CD4-positive, alpha-beta T cell treated with Interleukin-15 for 4 hours (primary cell): ENCODE data around the gene NME7.
"Not testable (repeated sequence)": the region's sequence is repeated elsewhere in the genome, so short reads cannot be mapped to it uniquely, and the experiment has no call there.

Experiments used
- DNase-seq: peaks from one replicate; pipeline ENCODE4 v3.0.0-alpha.2; 2020; ENCODE audit warnings: low spot score

Gene NME7

GRCh38 chr1:169125597-169125996 lies 242.0 kb downstream of the NME7 start:
- DNase-seq: not testable (repeated sequence)

GRCh38 chr1:169124459-169124858 lies 243.1 kb downstream of the NME7 start:
- DNase-seq: no peak

GRCh38 chr1:169122976-169123375 lies 244.6 kb downstream of the NME7 start:
- DNase-seq: no peak

GRCh38 chr1:169121146-169121923 lies 246.3 kb downstream of the NME7 start:
- DNase-seq: no peak

GRCh38 chr1:169120066-169120465 lies 247.5 kb downstream of the NME7 start:
- DNase-seq: no peak

GRCh38 chr1:169119405-169119804 lies 248.2 kb downstream of the NME7 start:
- DNase-seq: no peak

- DNase-seq: no peak
These were observed 249.4 kb downstream of the NME7 start for GRCh38 chr1:169118227-169118626.

- DNase-seq: no peak
These were observed 250.0 kb downstream of the NME7 start for GRCh38 chr1:169117599-169117998.

GRCh38 chr1:169117014-169117413 lies 250.6 kb downstream of the NME7 start:
- no peak for DNase-seq

GRCh38 chr1:169115891-169116585 lies 251.6 kb downstream of the NME7 start:
- no peak for DNase-seq

GRCh38 chr1:169113613-169114119 lies 253.9 kb downstream of the NME7 start:
- no peak for DNase-seq

- DNase-seq: no peak
These were observed 255.4 kb downstream of the NME7 start for GRCh38 chr1:169112241-169112640.

GRCh38 chr1:169111472-169111871 lies 256.1 kb downstream of the NME7 start:
- DNase-seq: no peak

- DNase-seq: no peak
These were observed 256.7 kb downstream of the NME7 start for GRCh38 chr1:169110689-169111447.

GRCh38 chr1:169110236-169110635 lies 257.4 kb downstream of the NME7 start:
- no peak for DNase-seq

GRCh38 chr1:169109561-169110134 lies 257.9 kb downstream of the NME7 start:
- no peak for DNase-seq

- no peak for DNase-seq
These were observed 258.6 kb downstream of the NME7 start for GRCh38 chr1:169108863-169109560.

GRCh38 chr1:169108223-169108622 lies 259.4 kb downstream of the NME7 start:
- no peak for DNase-seq

- DNase-seq: no peak
These were observed 259.9 kb downstream of the NME7 start for GRCh38 chr1:169107603-169108208.

GRCh38 chr1:169106921-169107602 lies 260.5 kb downstream of the NME7 start:
- no peak for DNase-seq
